ENCODE results near the gene XYLT1.
A peak's percentile ranks its signal among the peaks of the same experiment; 100 is the strongest.
"Not testable (repeated sequence)": the region's sequence is repeated elsewhere in the genome, so short reads cannot be mapped to it uniquely, and the experiment has no call there.

Gene XYLT1

DNA sequence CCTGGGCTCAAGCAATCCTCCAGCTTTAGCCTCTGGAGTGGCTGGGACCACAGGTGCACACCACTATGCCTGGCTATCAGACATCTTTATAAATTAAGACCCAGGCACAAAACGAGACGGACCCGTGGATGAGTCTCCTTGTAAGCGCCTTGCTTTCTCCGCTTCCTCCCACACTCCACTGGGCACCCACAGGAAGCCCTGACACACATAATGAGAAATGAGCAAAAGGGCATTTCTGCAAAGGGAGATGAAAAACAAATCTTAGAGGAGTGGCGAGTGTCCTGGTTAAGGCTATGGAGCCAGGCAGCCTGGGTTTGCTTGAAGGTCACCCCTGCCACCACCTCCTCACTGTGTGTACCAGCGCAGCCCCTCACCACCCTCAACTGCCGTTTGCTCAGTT lies 56.3 kb downstream of the XYLT1 start:
- no peak overlapping the region for H3K4me3 ChIP-seq (ENCODE audit: low read depth, low read length)
- in situ Hi-C loops (cut with HindIII; ENCODE audit: low sequenced_read_pairs) = no loop called here
- no peak for DNase-seq (ENCODE audit: low read depth, low spot score)
- TF ChIP-seq, protein P1, sequence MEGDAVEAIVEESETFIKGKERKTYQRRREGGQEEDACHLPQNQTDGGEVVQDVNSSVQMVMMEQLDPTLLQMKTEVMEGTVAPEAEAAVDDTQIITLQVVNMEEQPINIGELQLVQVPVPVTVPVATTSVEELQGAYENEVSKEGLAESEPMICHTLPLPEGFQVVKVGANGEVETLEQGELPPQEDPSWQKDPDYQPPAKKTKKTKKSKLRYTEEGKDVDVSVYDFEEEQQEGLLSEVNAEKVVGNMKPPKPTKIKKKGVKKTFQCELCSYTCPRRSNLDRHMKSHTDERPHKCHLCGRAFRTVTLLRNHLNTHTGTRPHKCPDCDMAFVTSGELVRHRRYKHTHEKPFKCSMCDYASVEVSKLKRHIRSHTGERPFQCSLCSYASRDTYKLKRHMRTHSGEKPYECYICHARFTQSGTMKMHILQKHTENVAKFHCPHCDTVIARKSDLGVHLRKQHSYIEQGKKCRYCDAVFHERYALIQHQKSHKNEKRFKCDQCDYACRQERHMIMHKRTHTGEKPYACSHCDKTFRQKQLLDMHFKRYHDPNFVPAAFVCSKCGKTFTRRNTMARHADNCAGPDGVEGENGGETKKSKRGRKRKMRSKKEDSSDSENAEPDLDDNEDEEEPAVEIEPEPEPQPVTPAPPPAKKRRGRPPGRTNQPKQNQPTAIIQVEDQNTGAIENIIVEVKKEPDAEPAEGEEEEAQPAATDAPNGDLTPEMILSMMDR (IDR thresholded peaks at IDR 0.05; ENCODE audit: low read depth, low read length) = no peak

DNA sequence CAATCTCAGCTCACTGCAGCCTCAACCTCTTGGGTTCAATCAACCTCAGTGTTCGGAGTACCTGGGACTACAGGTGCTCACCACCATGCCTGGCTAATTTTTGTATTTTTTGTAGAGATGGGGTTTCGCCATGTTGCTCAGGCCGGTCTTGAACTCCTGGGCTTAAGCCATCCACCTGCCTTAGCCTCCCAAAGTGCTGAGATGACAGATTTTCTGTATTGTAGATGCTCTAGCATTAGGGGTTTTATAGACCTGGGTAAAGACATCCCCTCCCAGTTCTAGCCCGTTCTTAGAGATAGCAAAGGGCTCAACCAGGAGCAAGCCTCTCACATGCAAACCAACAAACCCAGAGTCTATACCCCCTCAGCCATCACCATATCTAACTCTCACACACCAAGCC lies 57.3 kb downstream of the XYLT1 start:
- TF ChIP-seq, protein P1 (IDR thresholded peaks at IDR 0.05; ENCODE audit: low read depth, low read length) = no peak
- in situ Hi-C loops (cut with HindIII; ENCODE audit: low sequenced_read_pairs) = no loop called here

DNA sequence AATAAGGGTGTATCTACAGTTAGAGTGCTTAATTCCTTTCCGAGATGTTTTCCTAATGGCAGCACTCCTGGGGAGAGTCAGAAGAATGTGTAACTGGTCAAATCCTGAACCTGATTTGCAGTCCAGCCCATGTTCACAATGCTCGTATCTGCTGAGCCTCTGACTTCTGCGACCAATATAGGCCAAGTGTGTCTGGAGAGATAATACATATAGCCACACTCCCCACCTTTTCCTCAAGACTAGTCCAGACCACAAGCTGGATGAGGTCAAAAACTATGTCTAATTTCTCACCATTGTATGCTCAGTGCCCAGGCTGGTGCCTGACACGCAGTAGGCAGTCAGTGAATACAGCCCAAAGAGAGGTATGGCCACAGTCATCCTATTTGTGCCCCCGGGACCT lies 58.0 kb downstream of the XYLT1 start:
- DNase-seq (ENCODE audit: low read depth, low spot score) = no peak
- TF ChIP-seq, protein P1 (IDR thresholded peaks at IDR 0.05; ENCODE audit: low read depth, low read length) = no peak
- H3K4me3 ChIP-seq (ENCODE audit: low read depth, low read length) = no peak overlapping the region
- in situ Hi-C loops (cut with HindIII; ENCODE audit: low sequenced_read_pairs) = no loop called here

More for the DNA sequence above, 57.3 kb downstream of the XYLT1 start:
- no peak for DNase-seq (ENCODE audit: low read depth, low spot score)
- H3K4me3 ChIP-seq (ENCODE audit: low read depth, low read length) = no peak overlapping the region

DNA sequence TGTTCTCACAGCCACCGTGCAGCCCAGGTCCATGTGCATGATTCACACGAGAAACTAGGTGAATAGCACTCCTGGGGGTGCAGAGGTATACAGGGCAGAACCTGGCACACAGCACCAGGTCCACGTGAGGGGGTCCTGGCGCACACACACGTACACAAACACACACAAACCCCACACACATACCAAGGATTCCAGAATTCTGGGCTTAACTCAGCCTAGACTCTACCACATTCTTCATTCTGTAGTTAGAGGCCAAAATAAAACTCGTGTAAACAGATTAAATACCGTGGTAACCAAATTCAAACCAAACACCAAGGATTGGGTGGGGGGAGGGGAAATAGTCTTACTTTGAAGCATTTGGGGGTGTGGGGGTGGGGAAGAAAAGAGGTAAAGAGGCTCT lies 58.5 kb downstream of the XYLT1 start:
- TF ChIP-seq, protein P1 (IDR thresholded peaks at IDR 0.05; ENCODE audit: low read depth, low read length) = no peak
- H3K4me3 ChIP-seq (ENCODE audit: low read depth, low read length) = no peak overlapping the region
- in situ Hi-C loops (cut with HindIII; ENCODE audit: low sequenced_read_pairs) = no loop called here
- peak; percentile 68 for DNase-seq (ENCODE audit: low read depth, low spot score)

DNA sequence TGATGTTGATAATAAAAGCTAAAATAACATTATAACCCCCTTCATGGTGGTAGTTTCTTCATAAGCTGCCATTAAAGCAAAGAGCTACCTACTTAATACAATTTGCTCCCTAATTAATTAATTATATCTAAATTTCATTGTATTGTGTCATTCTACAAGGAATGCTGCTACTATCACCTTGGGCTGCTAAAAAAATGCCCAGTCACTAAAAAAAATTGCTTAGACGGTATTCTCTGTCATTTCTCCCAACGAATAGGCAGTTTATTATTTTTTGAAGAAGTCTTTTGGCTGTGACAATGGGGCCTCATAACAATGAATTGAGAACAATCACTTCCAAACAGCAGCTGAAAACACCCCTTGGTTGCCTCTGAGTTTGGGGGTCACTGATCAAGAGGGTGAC lies 59.5 kb downstream of the XYLT1 start:
- TF ChIP-seq, protein P1 (IDR thresholded peaks at IDR 0.05; ENCODE audit: low read depth, low read length) = no peak
- H3K4me3 ChIP-seq (ENCODE audit: low read depth, low read length) = no peak overlapping the region
- in situ Hi-C loops (cut with HindIII; ENCODE audit: low sequenced_read_pairs) = no loop called here
- no peak for DNase-seq (ENCODE audit: low read depth, low spot score)

DNA sequence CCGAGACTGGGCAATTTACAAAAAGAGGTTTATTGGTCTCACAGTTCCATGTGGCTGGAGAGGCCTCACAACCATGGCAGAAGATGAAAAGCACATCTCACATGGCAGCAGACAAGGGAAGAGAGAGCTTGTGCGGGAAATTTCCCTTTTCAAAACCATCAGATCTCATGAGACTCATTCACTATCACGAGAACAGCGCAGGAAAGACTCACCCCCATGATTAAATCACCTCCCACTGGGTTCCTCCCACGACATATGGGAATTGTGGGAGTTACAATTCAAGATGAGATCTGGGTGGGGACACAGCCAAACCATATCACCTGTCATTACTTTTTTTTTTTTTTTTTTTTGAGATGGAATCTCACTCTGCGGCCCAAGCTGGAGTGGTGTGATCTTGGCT lies 60.4 kb downstream of the XYLT1 start:
- in situ Hi-C loops (cut with HindIII; ENCODE audit: low sequenced_read_pairs); DNase-seq (ENCODE audit: low read depth, low spot score); H3K4me3 ChIP-seq (ENCODE audit: low read depth, low read length): not testable (repeated sequence)

DNA sequence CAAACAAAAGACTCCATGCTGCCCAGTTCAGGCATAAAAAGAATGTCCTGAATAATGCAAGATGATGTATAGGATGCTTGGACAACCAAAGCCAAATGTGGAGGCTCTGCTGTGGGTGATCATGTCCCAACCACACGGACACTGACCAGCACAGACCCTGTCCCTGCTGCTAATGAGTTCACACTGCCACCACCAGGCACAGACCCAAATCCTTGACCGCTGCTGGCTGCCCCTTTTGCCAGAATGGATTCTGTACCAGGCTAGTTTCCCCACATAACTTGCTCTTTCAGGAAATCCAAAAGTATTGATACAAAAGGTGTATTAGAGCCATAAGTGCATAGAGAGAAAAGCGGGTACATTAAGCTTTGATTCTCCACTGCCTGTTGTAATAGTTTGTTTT lies 60.9 kb downstream of the XYLT1 start:
- no peak overlapping the region for H3K4me3 ChIP-seq (ENCODE audit: low read depth, low read length)
- in situ Hi-C loops (cut with HindIII; ENCODE audit: low sequenced_read_pairs) = no loop called here
- TF ChIP-seq, protein P1 (IDR thresholded peaks at IDR 0.05; ENCODE audit: low read depth, low read length) = no peak
- DNase-seq (ENCODE audit: low read depth, low spot score) = no peak
